GM04503 (cell line): Measurements from ENCODE around the gene LGALS12.

Experiments used
- DNase-seq: peaks from one replicate; pipeline ENCODE4 v3.0.0-alpha.2; 2012; ENCODE audit warnings: low read depth

Gene LGALS12

DNA sequence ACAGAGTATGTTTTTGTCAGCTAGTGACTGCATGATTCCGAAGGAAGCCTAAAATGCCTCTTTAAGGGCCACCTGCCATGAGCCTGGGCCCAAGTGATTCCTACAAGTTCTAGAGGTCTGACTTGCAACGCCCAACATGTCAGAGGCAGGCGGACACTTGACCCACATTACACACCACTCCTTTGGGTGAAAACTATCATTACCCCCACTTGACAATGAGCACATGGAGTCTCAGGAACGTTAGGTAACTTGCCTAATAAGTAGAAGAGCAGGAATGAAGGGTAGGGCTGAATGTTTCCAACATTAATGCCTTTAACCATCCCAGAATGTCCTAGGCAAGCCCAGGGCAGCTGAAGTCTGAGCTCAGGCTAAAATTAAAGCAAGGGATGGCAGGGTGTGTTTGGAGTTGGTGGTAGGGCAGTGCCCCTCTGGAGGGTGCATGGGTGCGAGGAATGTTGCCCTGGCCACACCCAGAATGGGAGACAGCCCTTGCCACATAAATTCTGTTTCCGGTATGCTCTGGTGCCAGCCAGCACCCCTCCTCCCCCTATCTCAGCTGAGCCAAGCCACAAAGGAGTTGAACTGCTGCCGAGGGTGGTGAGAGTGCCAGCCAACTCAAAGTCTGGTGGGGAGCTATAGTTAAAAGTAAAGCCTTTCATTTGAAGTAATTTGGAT is 54.8 kb downstream of the LGALS12 start:
- DNase-seq: no peak

DNA sequence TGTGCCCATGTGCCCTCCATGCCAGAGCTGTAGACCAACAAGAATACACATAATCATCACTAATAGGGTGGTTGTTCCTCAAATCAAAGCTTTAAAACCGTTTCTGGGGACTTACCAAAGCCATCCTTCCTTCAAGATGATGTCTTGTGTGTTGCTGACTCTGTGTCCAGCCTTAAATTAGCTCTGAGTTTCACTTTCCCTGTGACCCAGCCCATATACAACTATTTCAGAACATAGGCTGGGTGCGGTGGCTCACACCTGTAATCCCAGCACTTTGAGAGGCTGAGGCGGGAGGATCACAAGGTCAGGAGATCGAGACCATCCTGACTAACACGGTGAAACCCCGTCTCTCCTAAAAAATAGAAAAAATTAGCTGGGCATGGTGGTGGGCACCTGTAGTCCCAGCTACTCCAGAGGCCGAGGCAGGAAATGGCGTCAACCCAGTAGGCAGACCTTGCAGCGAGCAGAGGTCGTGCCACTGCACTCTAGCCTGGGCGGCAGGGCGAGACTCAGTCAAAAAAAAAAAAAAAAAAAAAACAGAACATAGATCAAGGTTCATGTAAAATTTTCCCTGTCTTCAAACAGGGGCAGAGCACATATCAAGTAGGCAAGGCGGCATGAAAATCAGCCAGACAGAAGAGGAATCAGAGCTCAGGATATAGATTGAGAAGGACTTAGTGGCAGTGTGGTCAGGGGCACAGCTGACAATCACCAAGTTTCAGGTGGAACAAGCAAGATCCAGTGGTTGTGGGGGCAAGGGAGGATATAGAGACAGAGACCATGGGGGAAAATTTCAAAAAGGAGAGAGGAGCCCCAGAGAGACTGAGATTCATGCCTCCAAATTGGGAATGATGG is 57.5 kb downstream of the LGALS12 start, which contains the start of gene PLAAT2:
Gene PLAAT2 (minus strand): TSS at position 179 of the 855 bp plus-strand sequence. CDS start 55 bp downstream, at position 124.
- no peak for DNase-seq

DNA sequence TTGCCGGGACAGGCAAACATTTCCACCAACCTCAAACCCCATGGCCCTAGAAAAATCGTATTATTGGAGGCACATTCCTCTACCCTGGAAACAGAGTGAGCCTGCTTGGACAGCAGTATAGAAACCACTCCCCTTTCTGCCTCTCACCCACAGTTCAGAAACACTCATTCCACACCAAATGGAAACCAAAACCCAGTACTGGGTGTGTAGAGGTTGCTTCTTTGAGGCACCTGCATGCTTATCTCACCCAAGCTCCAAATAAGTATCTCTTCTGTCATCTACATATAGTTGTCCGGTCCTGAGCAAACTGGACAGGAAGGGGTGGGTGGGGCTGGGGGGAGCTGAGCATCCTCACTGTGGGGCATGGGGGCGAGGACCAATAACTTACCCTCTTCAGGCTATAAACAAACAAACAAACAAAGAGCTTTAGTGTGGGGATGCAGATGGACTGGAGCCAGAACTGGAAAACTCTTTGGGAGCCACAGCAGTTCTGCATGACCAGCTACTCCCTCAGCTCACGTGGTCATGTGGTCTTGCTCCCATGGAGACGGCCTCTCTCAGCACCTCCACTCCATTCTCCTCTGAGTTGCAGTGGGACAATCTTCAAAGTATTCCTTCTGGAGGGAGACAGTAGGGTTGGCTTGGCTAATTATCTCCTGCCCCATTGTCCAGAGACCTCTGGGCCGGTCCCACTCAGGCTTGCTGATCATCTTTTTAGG is 58.3 kb downstream of the LGALS12 start:
- no peak for DNase-seq

DNA sequence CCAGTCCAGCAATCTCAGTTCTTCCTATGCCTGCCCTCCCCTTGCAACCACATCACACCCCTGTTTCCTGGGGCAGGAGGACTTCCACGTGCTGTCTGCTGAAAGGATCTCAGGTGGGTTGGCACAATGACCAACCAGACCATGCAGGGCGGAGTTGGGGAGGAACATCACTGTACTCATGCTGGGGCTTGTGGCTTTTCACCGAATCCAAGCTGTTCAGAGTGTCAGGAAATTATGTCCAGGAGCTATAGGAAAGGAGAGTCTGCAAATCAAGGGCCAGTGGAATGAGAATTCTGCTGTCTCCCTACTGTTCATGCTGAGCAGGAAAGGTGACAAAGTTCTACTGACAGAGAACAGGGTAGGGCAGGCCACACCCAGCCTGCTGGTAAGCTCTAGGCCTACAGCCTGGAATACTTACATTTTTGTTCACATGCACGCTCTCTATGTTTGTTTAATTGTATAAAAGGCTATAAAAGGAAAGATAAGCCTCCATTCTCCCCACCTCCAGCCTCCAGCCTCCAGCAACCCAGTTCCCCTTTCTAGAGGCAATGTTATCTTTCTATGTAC is 59.0 kb downstream of the LGALS12 start:
- DNase-seq: no peak
